Body of pancreas (tissue), 4 donors: ENCODE results near the gene FBN1.

ENCODE experiments used
- CTCF ChIP-seq, 7 experiments: fragments of 450-650 bp in 4 of 7; fragments of 200-600 bp in 3 of 7; sonication (generic) in 3 of 7; IDR thresholded peaks; one replicate each; pipeline ENCODE4 v1.5.1; 2016 to 2019; ENCODE audit warnings: antibody characterized with exemption in 7 of 7
- POLR2A ChIP-seq, 3 donors: fragments of 450-650 bp; IDR thresholded peaks; one replicate each; pipeline ENCODE4 v1.6.1; 2016; ENCODE audit warnings: antibody characterized with exemption in 3 of 3, mild to moderate bottlenecking in 2 of 3

DNA sequence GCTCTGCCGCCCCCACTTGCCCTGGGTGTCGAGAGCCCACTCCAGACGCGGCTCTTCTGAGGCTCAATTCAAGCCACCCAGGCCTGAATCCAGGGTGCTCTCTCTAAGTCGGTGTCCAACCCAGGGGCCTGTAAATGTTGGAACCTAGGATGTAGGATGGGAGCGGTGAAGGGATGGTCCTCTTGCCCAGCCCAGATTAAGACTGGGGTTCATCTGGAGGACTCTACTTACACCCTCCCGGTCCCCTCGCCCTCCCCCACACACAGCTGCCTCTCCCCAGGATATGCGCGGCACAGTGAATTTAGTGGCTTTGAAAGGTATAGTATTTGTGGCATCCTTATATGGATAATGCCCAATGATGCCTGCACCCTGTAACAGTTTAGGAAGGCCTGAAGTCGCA is 822 bp upstream of the FBN1 start:
- TF ChIP-seq CTCF (IDR thresholded peaks at IDR 0.05) = no peak
- TF ChIP-seq POLR2A (IDR thresholded peaks at IDR 0.05) = no peak
